Bronchial epithelial cell (primary cell): ENCODE measurements around the gene CDH26. TPM values are rescaled to one million over a fixed set of nuclear protein-coding genes. Genes with fewer than 3 reads are reported as not detected.

Experiments used
- DNase-seq: peaks from one replicate; pipeline ENCODE4 v3.0.0-alpha.2; 2010; ENCODE audit warnings: low read depth
- FAIRE-seq: peaks from 2 replicates; lab custom pipeline; 2011; peaks lifted over from hg19 to GRCh38; lab: Jason Lieb, UNC
- H3K27me3 ChIP-seq: 2 replicates; pipeline ENCODE4 v1.5.1; 2011; ENCODE audit warnings: low read length; ENCODE audit not compliant: control insufficient read depth, insufficient read depth
- H3K36me3 ChIP-seq: 2 replicates; pipeline ENCODE4 v1.5.1; 2011; ENCODE audit warnings: low read length; ENCODE audit not compliant: control insufficient read depth, insufficient read depth
- H3K4me3 ChIP-seq: 2 replicates; pipeline ENCODE4 v1.5.1; 2011; ENCODE audit warnings: mild to moderate bottlenecking, low read depth, low read length, control low read depth
- CTCF ChIP-seq: IDR thresholded peaks from 2 replicates; pipeline ENCODE4 v1.5.1; 2011; ENCODE audit warnings: mild to moderate bottlenecking, moderate library complexity, low read length, control low read depth, inconsistent platforms; ENCODE audit not compliant: insufficient read depth, severe bottlenecking
- total RNA-seq: library from RNA; depleted of rRNA; stranded (reverse); fragments of >200 nt; gene quantifications from 2 replicates; pipeline ENCODE4 v1.2.1, GENCODE V29; 2014

CDH26 gene
- total RNA-seq, 1 donor from 2014 or later = 2.4 TPM

DNA sequence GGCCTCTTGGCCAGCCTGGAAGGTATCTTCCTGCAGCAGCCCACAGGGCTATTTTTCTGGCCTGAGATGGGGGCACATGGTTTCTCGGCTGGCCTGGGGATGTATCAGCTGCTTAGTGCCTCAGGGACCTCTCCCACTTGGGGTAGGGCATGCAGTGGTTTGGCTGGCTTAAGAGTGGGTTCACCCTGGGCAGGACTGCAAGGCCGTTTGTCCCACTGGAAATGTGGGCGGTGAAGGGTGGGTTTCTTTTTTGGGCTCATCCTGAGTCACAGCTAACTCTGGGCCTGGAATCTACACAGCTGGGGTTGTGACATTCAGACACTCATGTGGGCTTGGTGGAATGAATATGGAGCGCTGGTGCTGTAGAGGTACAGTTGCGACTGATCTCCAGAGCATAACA, 62.0 kb downstream of the CDH26 start:
- Histone ChIP-seq H3K36me3 (no peaks in the 10 kb centered on the region), H3K27me3 (no peaks in the 10 kb centered on the region), H3K4me3 (no peak overlapping the region)
- FAIRE-seq = no peak
- no peak for TF ChIP-seq CTCF
- no peak for DNase-seq

- FAIRE-seq (no peak), DNase-seq (no peak)
- no peak for TF ChIP-seq CTCF
- no peak overlapping the region for H3K4me3 ChIP-seq
- H3K27me3 ChIP-seq = no peaks in the 10 kb centered on the region
- no peaks in the 10 kb centered on the region for H3K36me3 ChIP-seq
Measured at GRCh38 chr20:60021104-60021503, 62.9 kb downstream of the CDH26 start.

GRCh38 chr20:60022849-60023248, 64.6 kb downstream of the CDH26 start:
- Histone ChIP-seq H3K36me3 (no peaks in the 10 kb centered on the region), H3K27me3 (no peaks in the 10 kb centered on the region), H3K4me3 (no peak overlapping the region)
- TF ChIP-seq CTCF = no peak
- DNase-seq = no peak
- no peak for FAIRE-seq

DNA sequence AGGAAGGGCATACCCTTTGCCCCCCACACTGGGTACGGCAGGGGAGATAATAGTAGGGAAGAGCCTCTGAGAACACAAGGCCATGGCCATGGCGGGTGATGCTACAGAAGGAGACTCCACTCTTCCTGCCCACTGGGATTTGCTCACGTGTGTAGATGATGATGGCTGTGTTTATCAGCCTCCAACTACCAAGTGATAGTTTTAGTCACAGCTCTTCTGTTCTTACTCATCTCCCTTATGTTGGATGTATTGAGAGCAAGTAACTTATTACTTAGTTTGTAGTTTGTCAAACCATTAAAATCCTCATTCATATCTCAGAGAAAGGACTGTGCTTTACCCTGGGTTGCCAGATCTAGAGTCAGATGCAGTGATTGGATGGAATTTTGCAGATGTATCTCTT, 66.0 kb downstream of the CDH26 start:
- H3K36me3 ChIP-seq = no peaks in the 10 kb centered on the region
- FAIRE-seq (no peak), DNase-seq (no peak)
- no peaks in the 10 kb centered on the region for H3K27me3 ChIP-seq
- no peak overlapping the region for H3K4me3 ChIP-seq
- TF ChIP-seq CTCF = no peak

GRCh38 chr20:60024801-60025200, 66.6 kb downstream of the CDH26 start:
- no peak for TF ChIP-seq CTCF
- Histone ChIP-seq H3K36me3 (no peaks in the 10 kb centered on the region), H3K27me3 (no peaks in the 10 kb centered on the region), H3K4me3 (no peak overlapping the region)
- DNase-seq (no peak), FAIRE-seq (no peak)

GRCh38 chr20:60026010-60026409, 67.8 kb downstream of the CDH26 start:
- no peaks in the 10 kb centered on the region for H3K36me3 ChIP-seq
- FAIRE-seq (no peak), DNase-seq (no peak)
- no peak overlapping the region for H3K4me3 ChIP-seq
- no peaks in the 10 kb centered on the region for H3K27me3 ChIP-seq
- no peak for TF ChIP-seq CTCF
